Prostate gland (tissue), 2 donors: ENCODE measurements around the gene SPRYD7.

Experiments used
- POLR2A ChIP-seq: fragments of 450-650 bp; IDR thresholded peaks from one replicate; pipeline ENCODE4 v1.6.1; 2016; ENCODE audit warnings: antibody characterized with exemption, mild to moderate bottlenecking
- TF ChIP-seq, protein P1 (sequence below), 4 experiments: fragments of 200-600 bp in 2 of 4; fragments of 450-650 bp in 2 of 4; sonication (generic) in 2 of 4; IDR thresholded peaks; 1 replicate in 3 of 4; 2 replicates in 1 of 4; pipeline ENCODE4 v1.5.1; 2016 to 2019; ENCODE audit warnings: antibody characterized with exemption in 4 of 4, mild to moderate bottlenecking in 2 of 4, moderate library complexity in 2 of 4

DNA sequence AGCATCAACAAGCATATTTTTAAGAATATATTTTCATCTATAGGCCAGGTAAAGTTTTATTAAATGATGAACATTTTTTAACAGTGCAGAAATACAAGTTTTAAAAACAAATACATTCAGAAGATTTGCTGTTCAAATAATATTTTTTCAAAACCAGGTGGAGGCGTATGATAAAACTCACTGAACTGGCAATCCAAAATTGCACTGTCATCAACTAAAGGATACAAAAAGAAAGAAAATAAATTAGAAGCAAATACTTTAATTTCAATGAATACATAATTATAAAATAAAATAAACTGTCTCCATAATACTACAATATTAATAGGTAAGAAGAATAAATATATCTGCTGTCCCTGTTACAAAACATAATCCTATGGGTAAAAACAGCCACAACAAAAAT, 21.2 kb downstream of the SPRYD7 start:
- no peak for TF ChIP-seq POLR2A
- TF ChIP-seq, protein P1, sequence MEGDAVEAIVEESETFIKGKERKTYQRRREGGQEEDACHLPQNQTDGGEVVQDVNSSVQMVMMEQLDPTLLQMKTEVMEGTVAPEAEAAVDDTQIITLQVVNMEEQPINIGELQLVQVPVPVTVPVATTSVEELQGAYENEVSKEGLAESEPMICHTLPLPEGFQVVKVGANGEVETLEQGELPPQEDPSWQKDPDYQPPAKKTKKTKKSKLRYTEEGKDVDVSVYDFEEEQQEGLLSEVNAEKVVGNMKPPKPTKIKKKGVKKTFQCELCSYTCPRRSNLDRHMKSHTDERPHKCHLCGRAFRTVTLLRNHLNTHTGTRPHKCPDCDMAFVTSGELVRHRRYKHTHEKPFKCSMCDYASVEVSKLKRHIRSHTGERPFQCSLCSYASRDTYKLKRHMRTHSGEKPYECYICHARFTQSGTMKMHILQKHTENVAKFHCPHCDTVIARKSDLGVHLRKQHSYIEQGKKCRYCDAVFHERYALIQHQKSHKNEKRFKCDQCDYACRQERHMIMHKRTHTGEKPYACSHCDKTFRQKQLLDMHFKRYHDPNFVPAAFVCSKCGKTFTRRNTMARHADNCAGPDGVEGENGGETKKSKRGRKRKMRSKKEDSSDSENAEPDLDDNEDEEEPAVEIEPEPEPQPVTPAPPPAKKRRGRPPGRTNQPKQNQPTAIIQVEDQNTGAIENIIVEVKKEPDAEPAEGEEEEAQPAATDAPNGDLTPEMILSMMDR (IDR thresholded peaks at IDR 0.05) = no peak
